ENCODE results near the gene CPNE6. TPM values are rescaled to one million over a fixed set of nuclear protein-coding genes. Genes with fewer than 3 reads are reported as not detected.
"Not testable (repeated sequence)": the region's sequence is repeated elsewhere in the genome, so short reads cannot be mapped to it uniquely, and the experiment has no call there.

CPNE6 gene
- total RNA-seq, 1 experiment from 2014 or later = not detected

DNA sequence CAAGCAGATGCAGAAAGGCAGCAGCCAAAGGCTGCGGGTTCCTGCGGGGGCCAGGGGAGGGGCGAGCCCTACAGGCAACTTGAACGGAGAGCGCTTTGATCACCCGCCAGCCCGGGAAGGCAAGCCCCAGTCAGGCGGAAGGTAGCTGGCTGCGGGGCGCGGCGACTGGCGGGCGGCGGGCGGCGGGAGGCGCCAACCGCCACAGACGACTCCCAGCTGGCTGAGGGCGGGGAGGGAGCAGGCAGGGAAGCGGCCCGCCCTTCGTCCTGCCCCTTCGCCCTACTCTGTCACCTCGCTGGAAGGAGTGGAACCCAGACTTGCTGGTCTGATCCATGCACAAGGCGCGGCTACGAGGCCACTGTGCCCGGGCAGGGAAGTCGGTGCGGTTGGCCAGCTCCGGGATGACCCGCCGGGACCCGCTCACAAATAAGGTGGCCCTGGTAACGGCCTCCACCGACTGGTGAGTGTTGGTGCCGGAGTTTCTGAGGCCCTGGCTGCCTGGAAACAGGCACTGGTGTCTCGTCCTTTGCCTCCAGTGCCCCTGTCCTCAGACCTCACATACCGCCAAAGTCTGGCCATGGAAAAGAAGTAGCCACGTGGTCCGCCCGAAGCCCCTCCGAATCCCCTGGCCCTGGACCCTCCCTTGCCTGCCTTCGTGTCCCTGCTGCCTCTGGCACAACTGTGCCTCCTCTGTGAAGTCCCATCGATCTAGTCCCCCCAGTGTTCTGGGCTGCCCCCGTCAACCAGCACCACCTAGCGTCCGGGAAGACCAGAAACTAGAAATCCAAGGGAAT, 35.0 kb upstream of the CPNE6 start (continued):
- TF ChIP-seq, protein P1, sequence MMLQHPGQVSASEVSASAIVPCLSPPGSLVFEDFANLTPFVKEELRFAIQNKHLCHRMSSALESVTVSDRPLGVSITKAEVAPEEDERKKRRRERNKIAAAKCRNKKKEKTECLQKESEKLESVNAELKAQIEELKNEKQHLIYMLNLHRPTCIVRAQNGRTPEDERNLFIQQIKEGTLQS (IDR thresholded peaks at IDR 0.05) = no peak
- peak; percentile 72 for TF ChIP-seq ZFX (IDR thresholded peaks at IDR 0.05)
- TF ChIP-seq, protein P2, sequence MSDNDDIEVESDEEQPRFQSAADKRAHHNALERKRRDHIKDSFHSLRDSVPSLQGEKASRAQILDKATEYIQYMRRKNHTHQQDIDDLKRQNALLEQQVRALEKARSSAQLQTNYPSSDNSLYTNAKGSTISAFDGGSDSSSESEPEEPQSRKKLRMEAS (IDR thresholded peaks at IDR 0.05) = peak; percentile 34; the same call in 1 of the 2 replicates
- TF ChIP-seq SIN3A (IDR thresholded peaks at IDR 0.05; ENCODE audit: low read depth) = no peak

DNA sequence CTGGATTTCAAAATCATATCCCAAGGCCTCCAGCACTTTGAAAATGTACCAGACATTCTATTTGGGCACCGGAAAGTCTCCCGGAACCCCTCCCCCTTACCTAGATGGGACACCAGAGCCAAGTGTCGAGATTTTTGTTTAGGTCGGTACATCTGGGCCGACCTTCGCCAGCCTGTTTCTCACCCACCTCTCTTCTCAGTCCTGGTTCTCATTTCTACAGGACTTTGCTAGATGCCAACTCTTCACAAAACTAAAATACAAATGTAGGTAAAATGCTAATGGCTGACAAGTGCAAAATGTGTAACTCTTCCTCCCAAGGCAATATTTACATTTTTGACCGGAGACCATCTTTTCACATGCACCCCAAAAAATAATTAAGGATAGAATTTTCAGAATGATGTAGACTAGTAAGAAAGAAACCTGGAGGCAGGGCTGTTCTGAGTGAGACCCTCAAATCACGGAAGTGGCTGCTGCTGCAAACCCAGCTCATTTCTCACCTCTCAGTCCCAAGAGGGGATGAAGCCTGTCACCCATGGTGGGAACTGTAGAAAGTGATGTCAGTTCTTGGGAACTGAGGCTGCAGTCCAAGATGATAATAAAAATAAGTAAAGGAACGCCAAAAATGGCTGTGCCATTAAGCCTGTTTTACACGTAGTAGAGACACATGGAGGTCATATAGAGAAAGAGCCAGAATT, 34.3 kb upstream of the CPNE6 start:
- ATAC-seq; H3K9me2 ChIP-seq (ENCODE audit: insufficient read depth); H2AFZ ChIP-seq (ENCODE audit: low read depth, low read length, poor library complexity, severe bottlenecking); H3K27me3 ChIP-seq (ENCODE audit: insufficient read depth, low read length); DNase-seq (ENCODE audit: low read depth, low spot score); H4K20me1 ChIP-seq (ENCODE audit: insufficient read depth); H3K9me3 ChIP-seq (ENCODE audit: control insufficient read depth in 1 of 2, insufficient read depth in 1 of 2, low read depth in 1 of 2, low read length in 2 of 2); H3K36me3 ChIP-seq (ENCODE audit: control insufficient read depth in 1 of 2, insufficient read depth in 2 of 2, low read length in 2 of 2); CTCF ChIA-PET; H3K79me2 ChIP-seq (ENCODE audit: insufficient read depth, low read length); BruUV-seq (replicated peaks); RAD21 ChIA-PET (ENCODE audit: low non-redundant PET in 1 of 2, low total read pairs in 2 of 2, uncharacterized antibody in 2 of 2, unreplicated experiment in 2 of 2): not testable (repeated sequence)
- H3K9ac ChIP-seq (ENCODE audit: low read length) = peak overlapping the region; percentile 70
- H3K4me2 ChIP-seq (ENCODE audit: low read length) = peak overlapping the region; percentile 89
- peak overlapping the region; percentile 63 to 70 for H3K4me3 ChIP-seq (replicated peaks in 1 of 2; ENCODE audit: low read depth in 1 of 2, low read length in 2 of 2)
- H3K27ac ChIP-seq (ENCODE audit: low read depth, low read length) = peak overlapping the region; percentile 94
- H3K4me1 ChIP-seq (ENCODE audit: control insufficient read depth in 1 of 2, insufficient read depth in 2 of 2, low read length in 2 of 2) = peaks cover 11 to 26% of the 10 kb centered on the region in 2 experiments; a peak in 3 of 4 replicates
- intact Hi-C loops (cut with micrococcal nuclease) = loop anchor here (5.0 kb wide), 1 partner anchor 50 kb away; the partner anchor contains the start of gene DHRS4L2
- POLR2A ChIA-PET = interaction anchor here (1.2 kb wide), 1 partner anchor 110 kb away, joined by 3 read pairs; the partner anchor contains the start of gene PSME2

DNA sequence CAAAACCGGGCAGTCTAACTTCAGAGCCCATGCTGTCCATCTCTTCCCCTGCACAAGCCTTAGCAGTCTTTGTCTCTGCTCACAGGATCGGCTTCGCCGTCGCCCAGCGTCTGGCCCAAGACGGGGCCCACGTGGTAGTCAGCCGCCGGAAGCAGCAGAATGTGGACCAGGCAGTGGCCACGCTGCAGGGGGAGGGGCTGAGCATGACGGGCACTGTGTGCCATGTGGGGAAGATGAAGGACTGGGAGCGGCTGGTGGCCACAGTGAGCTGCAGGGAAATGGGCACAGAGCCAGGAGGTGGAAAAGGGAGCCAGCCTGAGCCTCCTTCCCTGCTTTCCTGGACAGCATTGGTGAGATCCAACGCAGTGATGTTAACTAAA, 33.7 kb upstream of the CPNE6 start:
- intact Hi-C loops (cut with micrococcal nuclease) = loop anchor here (5.0 kb wide), 1 partner anchor 50 kb away; the partner anchor contains the start of gene DHRS4L2
- no peaks in the 10 kb centered on the region for H3K9me2 ChIP-seq (ENCODE audit: insufficient read depth)
- H3K9me3 ChIP-seq (ENCODE audit: control insufficient read depth in 1 of 2, insufficient read depth in 1 of 2, low read depth in 1 of 2, low read length in 2 of 2) = peaks cover 0 to 5% of the 10 kb centered on the region in 2 experiments; a peak in 1 of 4 replicates
- H4K20me1 ChIP-seq (ENCODE audit: insufficient read depth) = no peaks in the 10 kb centered on the region
- H3K4me1 ChIP-seq (ENCODE audit: control insufficient read depth in 1 of 2, insufficient read depth in 2 of 2, low read length in 2 of 2) = peaks cover 11 to 26% of the 10 kb centered on the region in 2 experiments; a peak in 3 of 4 replicates
- DNase-seq (ENCODE audit: low read depth, low spot score) (no peak), ATAC-seq (no peak)
- H3K4me3 ChIP-seq (replicated peaks in 1 of 2; ENCODE audit: low read depth in 1 of 2, low read length in 2 of 2) = no peak overlapping the region
- no TSS peak for BruUV-seq (replicated peaks)
- H3K36me3 ChIP-seq (ENCODE audit: control insufficient read depth in 1 of 2, insufficient read depth in 2 of 2, low read length in 2 of 2) = no peaks in the 10 kb centered on the region
- H3K79me2 ChIP-seq (ENCODE audit: insufficient read depth, low read length) = no peaks in the 10 kb centered on the region
- ChIA-PET RAD21 (ENCODE audit: low non-redundant PET in 1 of 2, low total read pairs in 2 of 2, uncharacterized antibody in 2 of 2, unreplicated experiment in 2 of 2) (no interaction called here), CTCF (no interaction called here), POLR2A (no interaction called here)
- no peak overlapping the region for H3K4me2 ChIP-seq (ENCODE audit: low read length)
- H3K9ac ChIP-seq (ENCODE audit: low read length) = no peak overlapping the region
- no peaks in the 10 kb centered on the region for H3K27me3 ChIP-seq (ENCODE audit: insufficient read depth, low read length)
- H2AFZ ChIP-seq (ENCODE audit: low read depth, low read length, poor library complexity, severe bottlenecking) = no peak overlapping the region
- no peak overlapping the region for H3K27ac ChIP-seq (ENCODE audit: low read depth, low read length)
- no peak for TF ChIP-seq YY1 (IDR thresholded peaks at IDR 0.05; ENCODE audit: extremely low read depth, insufficient replicate concordance, low read depth, low read length)
- no peak for TF ChIP-seq EGR1 (IDR thresholded peaks at IDR 0.05; ENCODE audit: low read depth)
- no peak for TF ChIP-seq CBX3 (IDR thresholded peaks at IDR 0.05; ENCODE audit: low read depth)
- no peak for TF ChIP-seq POLR2AphosphoS5 (IDR thresholded peaks at IDR 0.05; ENCODE audit: low read depth, low read length)
- no peak for TF ChIP-seq ZFX (IDR thresholded peaks at IDR 0.05)
- no peak for TF ChIP-seq EZH2 (IDR thresholded peaks at IDR 0.05)
- TF ChIP-seq RAD21 (IDR thresholded peaks at IDR 0.05; ENCODE audit: low read depth) = no peak
- no peak for TF ChIP-seq CEBPB (IDR thresholded peaks at IDR 0.05; ENCODE audit: low read depth)
- TF ChIP-seq, protein P3, sequence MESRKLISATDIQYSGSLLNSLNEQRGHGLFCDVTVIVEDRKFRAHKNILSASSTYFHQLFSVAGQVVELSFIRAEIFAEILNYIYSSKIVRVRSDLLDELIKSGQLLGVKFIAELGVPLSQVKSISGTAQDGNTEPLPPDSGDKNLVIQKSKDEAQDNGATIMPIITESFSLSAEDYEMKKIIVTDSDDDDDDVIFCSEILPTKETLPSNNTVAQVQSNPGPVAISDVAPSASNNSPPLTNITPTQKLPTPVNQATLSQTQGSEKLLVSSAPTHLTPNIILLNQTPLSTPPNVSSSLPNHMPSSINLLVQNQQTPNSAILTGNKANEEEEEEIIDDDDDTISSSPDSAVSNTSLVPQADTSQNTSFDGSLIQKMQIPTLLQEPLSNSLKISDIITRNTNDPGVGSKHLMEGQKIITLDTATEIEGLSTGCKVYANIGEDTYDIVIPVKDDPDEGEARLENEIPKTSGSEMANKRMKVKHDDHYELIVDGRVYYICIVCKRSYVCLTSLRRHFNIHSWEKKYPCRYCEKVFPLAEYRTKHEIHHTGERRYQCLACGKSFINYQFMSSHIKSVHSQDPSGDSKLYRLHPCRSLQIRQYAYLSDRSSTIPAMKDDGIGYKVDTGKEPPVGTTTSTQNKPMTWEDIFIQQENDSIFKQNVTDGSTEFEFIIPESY (IDR thresholded peaks at IDR 0.05; ENCODE audit: extremely low read depth, insufficient replicate concordance, low read length) = no peak
- no peak for TF ChIP-seq TCF7L2 (IDR thresholded peaks at IDR 0.05; ENCODE audit: borderline replicate concordance, extremely low read depth, insufficient read depth, insufficient read length)
- TF ChIP-seq, protein P2 (IDR thresholded peaks at IDR 0.05) = no peak

Measured in HCT116 (cell line).